ENCODE measurements around the gene CBFA2T2. TPM values are rescaled to one million over a fixed set of nuclear protein-coding genes. Genes with fewer than 3 reads are reported as not detected.
A peak's percentile ranks its signal among the peaks of the same experiment; 100 is the strongest.

CBFA2T2 gene
- total RNA-seq, 2 donors from 2014 or later = 10.6 to 12.5 TPM

GRCh38 chr20:33552519-33552918, 62.6 kb downstream of the CBFA2T2 start:
- no peaks in the 10 kb centered on the region for H3K27me3 ChIP-seq
- H3K36me3 ChIP-seq (replicated peaks in 1 of 2; ENCODE audit: insufficient read depth in 1 of 2, low read depth in 2 of 2) = no peaks in the 10 kb centered on the region
- H3K4me1 ChIP-seq = peaks cover 22% of the 10 kb centered on the region
- DNase-seq (no peak), ATAC-seq (no peak)
- no peak for TF ChIP-seq POLR2A (IDR thresholded peaks at IDR 0.05)
- TF ChIP-seq, protein P1, sequence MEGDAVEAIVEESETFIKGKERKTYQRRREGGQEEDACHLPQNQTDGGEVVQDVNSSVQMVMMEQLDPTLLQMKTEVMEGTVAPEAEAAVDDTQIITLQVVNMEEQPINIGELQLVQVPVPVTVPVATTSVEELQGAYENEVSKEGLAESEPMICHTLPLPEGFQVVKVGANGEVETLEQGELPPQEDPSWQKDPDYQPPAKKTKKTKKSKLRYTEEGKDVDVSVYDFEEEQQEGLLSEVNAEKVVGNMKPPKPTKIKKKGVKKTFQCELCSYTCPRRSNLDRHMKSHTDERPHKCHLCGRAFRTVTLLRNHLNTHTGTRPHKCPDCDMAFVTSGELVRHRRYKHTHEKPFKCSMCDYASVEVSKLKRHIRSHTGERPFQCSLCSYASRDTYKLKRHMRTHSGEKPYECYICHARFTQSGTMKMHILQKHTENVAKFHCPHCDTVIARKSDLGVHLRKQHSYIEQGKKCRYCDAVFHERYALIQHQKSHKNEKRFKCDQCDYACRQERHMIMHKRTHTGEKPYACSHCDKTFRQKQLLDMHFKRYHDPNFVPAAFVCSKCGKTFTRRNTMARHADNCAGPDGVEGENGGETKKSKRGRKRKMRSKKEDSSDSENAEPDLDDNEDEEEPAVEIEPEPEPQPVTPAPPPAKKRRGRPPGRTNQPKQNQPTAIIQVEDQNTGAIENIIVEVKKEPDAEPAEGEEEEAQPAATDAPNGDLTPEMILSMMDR (IDR thresholded peaks at IDR 0.05) = no peak
- no peaks in the 10 kb centered on the region for H3K9me3 ChIP-seq
- H3K27ac ChIP-seq = no peak overlapping the region
- WGBS, 2 donors = 79 to 82% methylated on average over 3 of the region's 3 CpGs
- intact Hi-C loops (cut with DNase I) = no loop called here
- no peak overlapping the region for H3K4me3 ChIP-seq

DNA sequence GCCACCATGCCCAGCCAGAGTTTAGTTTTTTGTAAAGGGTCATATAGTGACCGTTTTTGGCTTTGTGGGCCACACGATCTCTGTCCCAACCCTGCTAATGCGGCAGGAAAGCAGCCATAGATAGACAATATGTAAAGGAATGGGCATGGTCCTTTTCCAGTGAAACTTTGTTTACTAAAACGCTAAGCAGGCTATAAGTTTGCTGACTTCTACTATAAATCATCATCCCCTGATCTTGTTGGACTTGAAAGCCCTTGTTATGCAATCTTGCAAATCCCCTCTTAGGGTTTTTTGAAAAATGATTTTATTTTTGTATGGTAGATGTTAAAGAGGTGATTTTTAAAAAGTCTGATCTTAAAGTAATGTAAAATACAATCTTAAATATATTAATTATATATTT, 63.6 kb downstream of the CBFA2T2 start:
- ATAC-seq = no peak
- Histone ChIP-seq H3K4me1 (peaks cover 22% of the 10 kb centered on the region), H3K9me3 (no peaks in the 10 kb centered on the region), H3K4me3 (no peak overlapping the region), H3K27ac (no peak overlapping the region), H3K36me3 (replicated peaks in 1 of 2; ENCODE audit: insufficient read depth in 1 of 2, low read depth in 2 of 2) (no peaks in the 10 kb centered on the region), H3K27me3 (no peaks in the 10 kb centered on the region)
- DNase-seq = no peak
- TF ChIP-seq, protein P1 (IDR thresholded peaks at IDR 0.05) = no peak
- no peak for TF ChIP-seq POLR2A (IDR thresholded peaks at IDR 0.05)
- WGBS, 2 donors = 85 to 91% methylated on average over 4 of the region's 4 CpGs
- intact Hi-C loops (cut with DNase I) = no loop called here

- peak in 3 of 4 donors; percentile 53 to 69 (median 54) for DNase-seq
- Histone ChIP-seq H3K4me3 (no peak overlapping the region), H3K9me3 (no peaks in the 10 kb centered on the region), H3K27ac (peak overlapping the region in 3 of 4 donors; percentile 37 to 69 (median 51)), H3K27me3 (no peaks in the 10 kb centered on the region), H3K4me1 (peaks cover 22% of the 10 kb centered on the region), H3K36me3 (replicated peaks in 1 of 2; ENCODE audit: insufficient read depth in 1 of 2, low read depth in 2 of 2) (no peaks in the 10 kb centered on the region)
- 12 to 15% methylated on average over 2 of the region's 2 CpGs for WGBS, 2 donors
- peak; percentile 98 for ATAC-seq
- intact Hi-C loops (cut with DNase I) = no loop called here
- TF ChIP-seq POLR2A (IDR thresholded peaks at IDR 0.05) = peak in 2 of 3 donors; percentile 28 to 33
- TF ChIP-seq, protein P1 (IDR thresholded peaks at IDR 0.05) = no peak
These were observed 65.1 kb downstream of the CBFA2T2 start for GRCh38 chr20:33554914-33555420.

DNA sequence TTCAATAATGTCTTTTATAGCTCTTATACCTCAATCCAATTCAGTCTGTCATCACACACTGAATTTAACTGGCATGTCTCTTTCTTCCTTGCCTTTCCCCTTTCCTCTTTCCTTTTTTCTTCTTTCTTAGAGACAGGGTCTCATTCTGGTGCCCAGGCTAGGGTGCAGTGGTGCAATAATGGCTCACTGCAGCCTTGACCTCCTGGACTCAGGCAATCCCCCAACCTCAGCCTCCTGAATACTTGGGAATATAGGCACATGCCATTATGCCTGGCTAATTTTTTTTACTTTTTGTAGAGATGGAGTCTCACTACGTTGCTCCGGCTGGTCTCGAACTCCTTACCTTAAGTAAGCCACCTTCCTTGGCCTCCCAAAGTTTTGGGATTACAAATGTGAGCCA, 65.9 kb downstream of the CBFA2T2 start:
- no peak for ATAC-seq
- H3K27me3 ChIP-seq = no peaks in the 10 kb centered on the region
- H3K27ac ChIP-seq = peak overlapping the region in 3 of 4 donors; percentile 37 to 69 (median 51)
- H3K4me1 ChIP-seq = peaks cover 22% of the 10 kb centered on the region
- H3K36me3 ChIP-seq (replicated peaks in 1 of 2; ENCODE audit: insufficient read depth in 1 of 2, low read depth in 2 of 2) = no peaks in the 10 kb centered on the region
- no peak for DNase-seq
- H3K4me3 ChIP-seq = no peak overlapping the region
- TF ChIP-seq POLR2A (IDR thresholded peaks at IDR 0.05) = no peak
- TF ChIP-seq, protein P1 (IDR thresholded peaks at IDR 0.05) = no peak
- 77 to 85% methylated on average over 3 of the region's 3 CpGs for WGBS, 2 donors
- intact Hi-C loops (cut with DNase I) = no loop called here
- no peaks in the 10 kb centered on the region for H3K9me3 ChIP-seq

- Histone ChIP-seq H3K36me3 (replicated peaks in 1 of 2; ENCODE audit: insufficient read depth in 1 of 2, low read depth in 2 of 2) (no peaks in the 10 kb centered on the region), H3K27ac (peak overlapping the region in 1 of 4 donors; percentile 69), H3K27me3 (no peaks in the 10 kb centered on the region), H3K4me1 (peaks cover 24% of the 10 kb centered on the region), H3K4me3 (no peak overlapping the region), H3K9me3 (no peaks in the 10 kb centered on the region)
- intact Hi-C loops (cut with DNase I) = no loop called here
- DNase-seq (no peak), ATAC-seq (no peak)
- TF ChIP-seq, protein P1 (IDR thresholded peaks at IDR 0.05) = no peak
- TF ChIP-seq POLR2A (IDR thresholded peaks at IDR 0.05) = no peak
- 90 to 94% methylated on average over 3 of the region's 3 CpGs for WGBS, 2 donors
These were observed 66.3 kb downstream of the CBFA2T2 start for GRCh38 chr20:33556246-33556645.
